Measurements from ENCODE around the gene NTN1.

GRCh38 chr17:9254841-9255240 lies 233.5 kb downstream of the NTN1 start:
- TF ChIP-seq, protein P1, sequence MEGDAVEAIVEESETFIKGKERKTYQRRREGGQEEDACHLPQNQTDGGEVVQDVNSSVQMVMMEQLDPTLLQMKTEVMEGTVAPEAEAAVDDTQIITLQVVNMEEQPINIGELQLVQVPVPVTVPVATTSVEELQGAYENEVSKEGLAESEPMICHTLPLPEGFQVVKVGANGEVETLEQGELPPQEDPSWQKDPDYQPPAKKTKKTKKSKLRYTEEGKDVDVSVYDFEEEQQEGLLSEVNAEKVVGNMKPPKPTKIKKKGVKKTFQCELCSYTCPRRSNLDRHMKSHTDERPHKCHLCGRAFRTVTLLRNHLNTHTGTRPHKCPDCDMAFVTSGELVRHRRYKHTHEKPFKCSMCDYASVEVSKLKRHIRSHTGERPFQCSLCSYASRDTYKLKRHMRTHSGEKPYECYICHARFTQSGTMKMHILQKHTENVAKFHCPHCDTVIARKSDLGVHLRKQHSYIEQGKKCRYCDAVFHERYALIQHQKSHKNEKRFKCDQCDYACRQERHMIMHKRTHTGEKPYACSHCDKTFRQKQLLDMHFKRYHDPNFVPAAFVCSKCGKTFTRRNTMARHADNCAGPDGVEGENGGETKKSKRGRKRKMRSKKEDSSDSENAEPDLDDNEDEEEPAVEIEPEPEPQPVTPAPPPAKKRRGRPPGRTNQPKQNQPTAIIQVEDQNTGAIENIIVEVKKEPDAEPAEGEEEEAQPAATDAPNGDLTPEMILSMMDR (conservative IDR thresholded peaks at IDR 0.05), result no peak
- TF ChIP-seq ZFX (IDR thresholded peaks at IDR 0.05), result no peak

All from C4-2B (cell line).